Right atrium auricular region (tissue), 2 donors: ENCODE measurements around the gene MICALL1. TPM values are rescaled to one million over a fixed set of nuclear protein-coding genes. Genes with fewer than 3 reads are reported as not detected.

ENCODE experiments used
- DNase-seq: peaks from one replicate; pipeline ENCODE4 v3.0.0-alpha.2; 2019; ENCODE audit warnings: low spot score
- H3K27ac ChIP-seq, 2 donors: fragments of 200-600 bp; sonication (generic); 1 replicate in 1 of 2; 2 replicates in 1 of 2; pipeline ENCODE4 v1.5.1; 2016 to 2019
- H3K27me3 ChIP-seq, 2 donors: fragments of 200-600 bp; sonication (generic); one replicate each; pipeline versions ENCODE4 v1.5.1 to v1.6.0; 2017 to 2019
- H3K36me3 ChIP-seq: fragments of 200-600 bp; sonication (generic); one replicate; pipeline ENCODE4 v1.5.1; 2016
- H3K4me1 ChIP-seq, 2 donors: fragments of 200-600 bp; sonication (generic); one replicate each; pipeline versions ENCODE4 v1.5.1 to v1.6.0; 2017 to 2019
- H3K4me3 ChIP-seq, 2 donors: fragments of 200-600 bp; sonication (generic); 1 replicate in 1 of 2; 2 replicates in 1 of 2; pipeline ENCODE4 v1.5.1; 2017 to 2019; ENCODE audit warnings: mild to moderate bottlenecking in 1 of 2, moderate library complexity in 1 of 2
- H3K9me3 ChIP-seq, 2 donors: fragments of 200-600 bp; sonication (generic); one replicate each; pipeline ENCODE4 v1.5.1; 2019
- CTCF ChIP-seq, 2 donors: fragments of 200-600 bp; sonication (generic); IDR thresholded peaks; one replicate each; pipeline ENCODE4 v1.5.1; 2019; ENCODE audit warnings: antibody characterized with exemption in 2 of 2
- total RNA-seq, 2 donors: library from RNA; depleted of rRNA; stranded (reverse); fragments of >200 nt; gene quantifications; one replicate each; pipeline ENCODE4 v1.1.0, GENCODE V29; 2016

The MICALL1 gene
- total RNA-seq, 2 donors from 2014 or later, result 16.9 TPM

GRCh38 chr22:37910890-37911672 lies 5.0 kb downstream of the MICALL1 start:
- no peak overlapping the region for H3K27ac ChIP-seq
- no peaks in the 10 kb centered on the region for H3K9me3 ChIP-seq
- H3K36me3 ChIP-seq, result peaks cover 12% of the 10 kb centered on the region
- H3K4me3 ChIP-seq, result no peak overlapping the region
- H3K4me1 ChIP-seq, result peaks cover 0 to 35% of the 10 kb centered on the region in 2 donors
- DNase-seq, result no peak
- no peaks in the 10 kb centered on the region for H3K27me3 ChIP-seq
- TF ChIP-seq CTCF (IDR thresholded peaks at IDR 0.05), result no peak

- Histone ChIP-seq H3K27ac (no peak overlapping the region), H3K36me3 (peaks cover 17% of the 10 kb centered on the region), H3K9me3 (no peaks in the 10 kb centered on the region), H3K27me3 (no peaks in the 10 kb centered on the region), H3K4me3 (no peak overlapping the region), H3K4me1 (peaks cover 0 to 34% of the 10 kb centered on the region in 2 donors)
- TF ChIP-seq CTCF (IDR thresholded peaks at IDR 0.05), result no peak
- DNase-seq, result no peak
Observed at GRCh38 chr22:37911697-37912096, 5.6 kb downstream of the MICALL1 start.

GRCh38 chr22:37912171-37912570 lies 6.1 kb downstream of the MICALL1 start:
- Histone ChIP-seq H3K36me3 (peaks cover 22% of the 10 kb centered on the region), H3K9me3 (no peaks in the 10 kb centered on the region), H3K4me3 (no peak overlapping the region), H3K4me1 (peaks cover 0 to 29% of the 10 kb centered on the region in 2 donors), H3K27me3 (no peaks in the 10 kb centered on the region), H3K27ac (no peak overlapping the region)
- no peak for TF ChIP-seq CTCF (IDR thresholded peaks at IDR 0.05)
- DNase-seq, result no peak

DNA sequence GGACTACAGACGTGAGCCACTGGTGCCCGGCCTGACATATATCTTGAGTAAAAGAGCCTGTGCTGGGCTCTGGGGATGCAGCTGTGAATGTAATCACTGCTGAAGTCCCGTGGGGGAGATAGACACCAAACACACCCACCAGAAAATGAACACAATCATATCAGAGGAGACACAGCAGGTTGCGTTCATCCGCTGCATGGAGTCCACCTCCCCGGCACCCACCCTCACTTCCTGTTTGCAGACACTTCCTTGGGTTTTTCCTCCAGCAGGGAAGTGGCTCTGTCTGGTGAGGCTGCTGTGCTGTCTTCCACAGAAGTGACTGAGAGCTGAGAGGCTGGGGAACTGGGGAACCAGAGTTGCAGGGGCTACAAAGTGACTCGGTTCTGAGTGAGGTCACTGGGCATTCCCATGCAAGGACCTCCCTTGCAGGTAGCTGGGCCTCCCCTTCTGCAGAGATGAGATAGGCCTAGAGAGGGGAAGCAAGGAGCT lies 7.2 kb downstream of the MICALL1 start:
- H3K36me3 ChIP-seq, result peaks cover 31% of the 10 kb centered on the region
- no peak for DNase-seq
- peaks cover 0 to 23% of the 10 kb centered on the region in 2 donors for H3K4me1 ChIP-seq
- H3K27ac ChIP-seq, result no peak overlapping the region
- H3K9me3 ChIP-seq, result no peaks in the 10 kb centered on the region
- H3K4me3 ChIP-seq, result no peak overlapping the region
- TF ChIP-seq CTCF (IDR thresholded peaks at IDR 0.05), result no peak
- H3K27me3 ChIP-seq, result no peaks in the 10 kb centered on the region

GRCh38 chr22:37916311-37916710 lies 10.2 kb downstream of the MICALL1 start:
- Histone ChIP-seq H3K27me3 (no peaks in the 10 kb centered on the region), H3K27ac (no peak overlapping the region), H3K9me3 (no peaks in the 10 kb centered on the region), H3K4me3 (no peak overlapping the region), H3K4me1 (peaks cover 0 to 12% of the 10 kb centered on the region in 2 donors), H3K36me3 (peaks cover 47% of the 10 kb centered on the region)
- DNase-seq, result no peak
- TF ChIP-seq CTCF (IDR thresholded peaks at IDR 0.05), result no peak
